ENCODE measurements around the gene SLAMF8. TPM values are rescaled to one million over a fixed set of nuclear protein-coding genes. Genes with fewer than 3 reads are reported as not detected.

SLAMF8 gene
- total and polyA plus RNA-seq, 2 of the 8 experiments (the other 6 are each of a cell fraction or from before 2014, with no cell fraction given): not detected

DNA sequence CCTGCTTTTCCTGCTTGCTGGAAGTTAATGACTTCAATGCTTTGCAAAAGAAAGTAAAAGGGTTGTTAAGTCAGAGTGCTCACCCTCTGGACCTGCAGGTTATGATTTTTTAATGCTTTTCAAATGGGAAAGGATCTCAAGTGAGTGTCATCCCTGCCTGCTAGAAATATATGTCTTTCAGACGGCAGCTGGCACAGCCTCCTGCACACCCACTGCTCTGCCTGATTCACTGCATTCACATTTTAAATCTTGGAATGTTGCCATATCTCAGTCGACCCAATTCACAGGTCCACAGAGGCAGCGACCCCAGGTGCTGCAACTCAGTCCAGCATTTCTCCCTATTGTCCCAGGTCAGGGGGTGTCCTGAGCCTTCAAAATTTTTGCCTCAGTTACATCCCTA is 35.2 kb upstream of the SLAMF8 start:
- Histone ChIP-seq H3K56ac (replicated peaks; ENCODE audit: insufficient read length, low read depth, low read length) (no peak overlapping the region), H3K27me3 (replicated peaks in 1 of 4; ENCODE audit: control insufficient read depth in 3 of 4, extremely low read depth in 1 of 4, insufficient read depth in 3 of 4, low read length in 3 of 4) (no peaks in the 10 kb centered on the region), H2BK5ac (ENCODE audit: low read depth, low read length) (no peak overlapping the region), H3K23ac (ENCODE audit: insufficient read length) (no peak overlapping the region), H3K79me1 (ENCODE audit: low read depth, low read length) (no peaks in the 10 kb centered on the region; the same call in 1 of the 2 replicates), H2BK15ac (ENCODE audit: low read length) (no peak overlapping the region), H3K27ac (ENCODE audit: low read depth, low read length) (no peak overlapping the region), H3K14ac (ENCODE audit: insufficient read length) (no peak overlapping the region), H3K9ac (replicated peaks in 1 of 4; ENCODE audit: extremely low read depth in 1 of 4, low read depth in 3 of 4, low read length in 3 of 4) (no peak overlapping the region), H3K4me1 (replicated peaks in 1 of 4; ENCODE audit: control insufficient read depth in 3 of 4, insufficient read depth in 4 of 4, low read length in 3 of 4) (peaks cover 0 to 4% (median 0%) of the 10 kb centered on the region in 4 experiments; a peak in 1 of 7 replicates), H3K36me3 (ENCODE audit: control insufficient read depth in 2 of 4, insufficient read depth in 4 of 4, low read length in 3 of 4) (no peaks in the 10 kb centered on the region), H2AK5ac (ENCODE audit: low read depth, low read length) (no peak overlapping the region), H4K20me1 (replicated peaks in 1 of 2; ENCODE audit: control insufficient read depth in 1 of 2, insufficient read depth in 2 of 2, low read length in 2 of 2) (no peaks in the 10 kb centered on the region), H3K4ac (replicated peaks; ENCODE audit: insufficient read length, low read depth, low read length) (no peak overlapping the region), H4K91ac (replicated peaks; ENCODE audit: insufficient read length, low read length) (no peak overlapping the region), H4K5ac (ENCODE audit: insufficient read length, low read depth, low read length) (no peak overlapping the region), H3K18ac (ENCODE audit: extremely low read depth, low read length) (no peak overlapping the region), H4K8ac (ENCODE audit: extremely low read depth, insufficient read depth, low read length) (no peak overlapping the region), H3K79me2 (ENCODE audit: control insufficient read depth in 1 of 2, insufficient read depth in 2 of 2, low read length in 2 of 2) (no peaks in the 10 kb centered on the region), H3K4me3 (ENCODE audit: extremely low read depth in 1 of 4, insufficient read depth in 2 of 4, low read depth in 3 of 4, low read length in 4 of 4) (no peak overlapping the region), H3K4me2 (ENCODE audit: insufficient read depth in 1 of 2, low read depth in 2 of 2, low read length in 2 of 2) (no peak overlapping the region), H2AFZ (ENCODE audit: low read length) (no peak overlapping the region), H2BK120ac (replicated peaks; ENCODE audit: low read depth, low read length) (no peak overlapping the region), H3K23me2 (ENCODE audit: low read depth, low read length) (no peaks in the 10 kb centered on the region; the same call in 1 of the 2 replicates), H2BK20ac (ENCODE audit: low read length) (no peak overlapping the region), H2BK12ac (ENCODE audit: low read depth, low read length) (no peak overlapping the region), H3K9me3 (ENCODE audit: insufficient read depth in 2 of 2, low read depth in 1 of 2, low read length in 1 of 2) (no peaks in the 10 kb centered on the region)
- 45% methylated on average over 3 of the region's 3 CpGs; no CpG with 5 or more reads in 1 of the 2 experiments for WGBS, 2 experiments (ENCODE audit: extremely low coverage in 1 of 2, insufficient coverage in 1 of 2, insufficient read length in 1 of 2, insufficient replicate concordance in 2 of 2, low coverage in 1 of 2, low lambda C conversion rate in 2 of 2, missing lambda C conversion rate in 1 of 2)
- CTCF ChIA-PET (ENCODE audit: partially characterized antibody): interaction anchor here (1.0 to 26.0 kb wide), 2 partner anchors 39 to 96 kb away, joined by 4 to 645 read pairs; no protein-coding TSS in a partner anchor
- POLR2A ChIA-PET (ENCODE audit: partially characterized antibody): no interaction called here
- DNase-seq (ENCODE audit: low read depth in 1 of 2, low spot score in 2 of 2) (no peak), FAIRE-seq (no peak)
- TF ChIP-seq KDM5A (IDR thresholded peaks at IDR 0.05; ENCODE audit: low read length) (no peak), RBBP5 (IDR thresholded peaks at IDR 0.05; ENCODE audit: borderline replicate concordance, low read depth, low read length) (no peak), RXRA (IDR thresholded peaks at IDR 0.05; ENCODE audit: insufficient read depth, low read depth, low read length) (no peak), TEAD4 (IDR thresholded peaks at IDR 0.05; ENCODE audit: low read depth, low read length) (no peak), POLR2AphosphoS5 (IDR thresholded peaks at IDR 0.05; ENCODE audit: low read depth, low read length) (no peak), GTF2F1 (IDR thresholded peaks at IDR 0.05; ENCODE audit: borderline replicate concordance, low read depth, low read length) (no peak), SUZ12 (IDR thresholded peaks at IDR 0.05; ENCODE audit: low read length) (no peak)
